Effector memory CD4-positive, alpha-beta T cell (primary cell): ENCODE results near the gene NXNL1.
"Not testable (repeated sequence)": the region's sequence is repeated elsewhere in the genome, so short reads cannot be mapped to it uniquely, and the experiment has no call there.

Source experiments
- DNase-seq, 3 donors: peaks; one replicate each; pipeline ENCODE4 v3.0.0-alpha.2; 2020
- H3K27ac ChIP-seq: 2 replicates; pipeline ENCODE4 v1.7.0; 2013; ENCODE audit warnings: mild to moderate bottlenecking, low read length, moderate library complexity; ENCODE audit not compliant: insufficient read depth, poor library complexity, severe bottlenecking
- H3K27me3 ChIP-seq: replicated peaks from 2 replicates; pipeline ENCODE4 v1.7.0; 2013; ENCODE audit warnings: mild to moderate bottlenecking, low read length; ENCODE audit not compliant: insufficient read depth, control insufficient read depth, poor library complexity, severe bottlenecking
- H3K36me3 ChIP-seq: 2 replicates; pipeline ENCODE4 v1.7.0; 2013; ENCODE audit warnings: mild to moderate bottlenecking, low read length, moderate library complexity; ENCODE audit not compliant: control insufficient read depth, insufficient read depth
- H3K4me1 ChIP-seq: 2 replicates; pipeline ENCODE4 v1.7.0; 2013; ENCODE audit warnings: low read length, mild to moderate bottlenecking; ENCODE audit not compliant: control insufficient read depth, insufficient read depth, poor library complexity, severe bottlenecking
- H3K4me3 ChIP-seq: 2 replicates; pipeline ENCODE4 v1.7.0; 2013; ENCODE audit warnings: low read length, low read depth, mild to moderate bottlenecking; ENCODE audit not compliant: insufficient read depth, poor library complexity, severe bottlenecking
- H3K9me3 ChIP-seq: 2 replicates; pipeline ENCODE4 v1.7.0; 2013; ENCODE audit warnings: mild to moderate bottlenecking, low read length, moderate library complexity; ENCODE audit not compliant: control insufficient read depth
- total RNA-seq, 3 donors: gene quantifications; one replicate each; lab custom pipeline; 2026; lab: John Stamatoyannopoulos, UW

The NXNL1 gene, protein sequence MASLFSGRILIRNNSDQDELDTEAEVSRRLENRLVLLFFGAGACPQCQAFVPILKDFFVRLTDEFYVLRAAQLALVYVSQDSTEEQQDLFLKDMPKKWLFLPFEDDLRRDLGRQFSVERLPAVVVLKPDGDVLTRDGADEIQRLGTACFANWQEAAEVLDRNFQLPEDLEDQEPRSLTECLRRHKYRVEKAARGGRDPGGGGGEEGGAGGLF
- total RNA-seq: 0 reads per million in 3 donors

GRCh38 chr19:17460372-17461230 is at the start of gene NXNL1:
TSS of gene NXNL1 (minus strand) at chr19:17460926. CDS start at chr19:17460869, 57 bp downstream.
- DNase-seq: no peak
- no peak within 1 kb of the TSS for H3K4me3 ChIP-seq
- H3K36me3 ChIP-seq: no peaks in the 10 kb centered on the region
- no peak within 1 kb of the TSS for H3K27ac ChIP-seq
- peaks cover 10% of the 10 kb centered on the region for H3K27me3 ChIP-seq
- H3K9me3 ChIP-seq: no peaks in the 10 kb centered on the region
- no peaks in the 10 kb centered on the region for H3K4me1 ChIP-seq

DNA sequence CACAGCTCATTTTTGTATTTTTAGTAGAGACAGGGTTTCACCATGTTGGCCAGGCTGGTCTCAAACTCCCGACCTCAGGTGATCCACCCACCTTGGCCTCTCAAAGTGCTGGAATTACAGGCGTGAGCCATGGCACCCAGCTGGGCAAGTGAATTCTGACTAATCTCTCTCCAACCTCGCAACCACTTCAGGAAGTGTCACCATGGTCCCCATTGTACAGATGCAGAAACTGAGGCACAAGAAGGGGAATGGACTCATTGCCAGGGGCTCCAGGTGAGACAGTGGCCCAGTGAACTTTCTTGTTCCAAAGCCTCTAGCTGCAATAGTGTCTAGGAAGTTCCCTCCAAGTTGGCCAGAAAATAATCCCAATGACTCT is 47.8 kb upstream of the NXNL1 start:
- DNase-seq, H3K9me3 ChIP-seq, H3K4me3 ChIP-seq, H3K36me3 ChIP-seq, H3K27me3 ChIP-seq, H3K27ac ChIP-seq: not testable (repeated sequence)
- H3K4me1 ChIP-seq: peaks cover 16% of the 10 kb centered on the region

GRCh38 chr19:17506745-17507144 is 46.0 kb upstream of the NXNL1 start:
- Histone ChIP-seq H3K4me3 (no peak overlapping the region), H3K27me3 (no peaks in the 10 kb centered on the region), H3K4me1 (peaks cover 9% of the 10 kb centered on the region), H3K9me3 (no peaks in the 10 kb centered on the region), H3K36me3 (no peaks in the 10 kb centered on the region), H3K27ac (no peak overlapping the region)
- DNase-seq: no peak

DNA sequence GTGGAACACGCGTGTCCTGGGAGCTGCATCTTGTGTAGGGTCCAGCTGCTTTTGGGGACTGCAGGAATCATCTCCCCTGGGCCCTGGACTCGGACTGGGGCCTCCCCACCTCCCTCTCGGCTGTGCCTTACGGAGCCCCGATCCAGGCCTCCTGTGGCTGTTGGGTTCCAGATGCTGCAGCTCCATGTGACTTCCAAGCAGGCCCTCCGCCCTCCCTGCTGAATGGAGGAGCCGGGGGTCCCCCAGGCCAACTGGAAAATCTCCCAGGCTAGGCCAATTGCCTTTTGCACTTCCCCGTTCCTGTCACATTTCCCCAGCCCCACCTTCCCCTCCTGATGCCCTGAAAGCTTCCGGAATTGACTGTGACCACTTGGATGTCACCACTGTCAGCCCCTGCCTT is 44.5 kb upstream of the NXNL1 start:
- Histone ChIP-seq H3K27ac (no peak overlapping the region), H3K36me3 (no peaks in the 10 kb centered on the region), H3K27me3 (no peaks in the 10 kb centered on the region), H3K4me1 (peaks cover 3% of the 10 kb centered on the region), H3K4me3 (no peak overlapping the region), H3K9me3 (no peaks in the 10 kb centered on the region)
- no peak for DNase-seq

DNA sequence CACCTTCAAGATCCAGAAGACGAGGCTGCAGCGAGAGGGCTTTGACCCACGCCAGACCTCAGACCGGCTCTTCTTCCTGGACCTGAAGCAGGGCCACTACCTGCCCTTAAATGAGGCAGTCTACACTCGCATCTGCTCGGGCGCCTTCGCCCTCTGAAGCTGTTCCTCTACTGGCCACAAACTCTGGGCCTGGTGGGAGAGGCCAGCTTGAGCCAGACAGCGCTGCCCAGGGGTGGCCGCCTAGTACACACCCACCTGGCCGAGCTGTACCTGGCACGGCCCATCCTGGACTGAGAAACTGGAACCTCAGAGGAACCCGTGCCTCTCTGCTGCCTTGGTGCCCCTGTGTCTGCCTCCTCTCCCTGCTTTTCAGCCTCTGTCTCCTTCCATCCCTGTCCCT is 43.7 kb upstream of the NXNL1 start:
- H3K27ac ChIP-seq: no peak overlapping the region
- H3K36me3 ChIP-seq: no peaks in the 10 kb centered on the region
- no peaks in the 10 kb centered on the region for H3K27me3 ChIP-seq
- H3K4me3 ChIP-seq: no peak overlapping the region
- DNase-seq: no peak
- H3K9me3 ChIP-seq: no peaks in the 10 kb centered on the region
- no peaks in the 10 kb centered on the region for H3K4me1 ChIP-seq

DNA sequence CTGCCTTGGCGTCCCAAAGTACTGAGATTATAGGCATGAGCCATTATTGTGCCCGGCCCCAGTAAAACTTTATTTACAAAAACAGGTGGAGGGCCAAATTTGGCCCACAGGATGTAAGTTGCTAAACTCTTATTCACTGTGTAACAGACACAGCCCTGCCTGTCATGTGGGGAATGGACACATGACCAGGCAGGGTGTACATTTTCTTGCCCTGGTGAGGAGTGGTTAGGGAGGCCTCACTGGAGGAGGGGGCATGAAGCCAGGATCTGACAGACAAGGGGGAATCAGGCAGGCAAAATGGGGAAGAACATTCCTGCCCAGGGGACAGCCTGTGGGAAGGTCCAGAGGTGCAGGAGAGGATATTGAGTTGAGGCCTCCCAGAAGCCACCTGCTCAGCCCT is 43.3 kb upstream of the NXNL1 start:
- Histone ChIP-seq H3K9me3 (no peaks in the 10 kb centered on the region), H3K27me3 (no peaks in the 10 kb centered on the region), H3K27ac (no peak overlapping the region), H3K4me3 (no peak overlapping the region), H3K4me1 (no peaks in the 10 kb centered on the region), H3K36me3 (no peaks in the 10 kb centered on the region)
- DNase-seq: no peak

DNA sequence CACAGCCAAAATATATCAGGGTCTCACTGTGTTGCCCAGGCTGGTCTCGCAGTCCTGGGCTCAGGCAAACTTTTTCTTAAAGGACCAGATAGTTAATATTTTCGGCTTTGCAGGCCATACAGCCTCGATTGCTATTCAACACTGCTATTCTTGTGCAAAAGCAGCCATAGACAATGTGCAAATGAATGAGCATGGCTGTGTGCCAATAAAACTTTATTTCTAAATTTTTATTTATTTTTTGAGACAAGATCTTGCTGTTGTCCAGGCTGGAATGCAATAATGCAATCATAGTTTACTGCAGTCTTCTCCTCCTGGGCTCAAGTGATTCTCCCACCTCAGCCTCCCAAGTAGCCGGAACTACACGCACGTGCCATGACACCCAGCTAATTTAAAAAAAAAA is 42.5 kb upstream of the NXNL1 start:
- no peaks in the 10 kb centered on the region for H3K9me3 ChIP-seq
- H3K27me3 ChIP-seq: no peaks in the 10 kb centered on the region
- no peaks in the 10 kb centered on the region for H3K36me3 ChIP-seq
- H3K4me1 ChIP-seq: no peaks in the 10 kb centered on the region
- no peak overlapping the region for H3K27ac ChIP-seq
- no peak for DNase-seq
- H3K4me3 ChIP-seq: no peak overlapping the region

GRCh38 chr19:17500447-17501198 is 39.9 kb upstream of the NXNL1 start:
- no peak overlapping the region for H3K27ac ChIP-seq
- no peaks in the 10 kb centered on the region for H3K27me3 ChIP-seq
- no peak overlapping the region for H3K4me3 ChIP-seq
- H3K9me3 ChIP-seq: no peaks in the 10 kb centered on the region
- peaks cover 7% of the 10 kb centered on the region for H3K4me1 ChIP-seq
- H3K36me3 ChIP-seq: no peaks in the 10 kb centered on the region
- no peak for DNase-seq

DNA sequence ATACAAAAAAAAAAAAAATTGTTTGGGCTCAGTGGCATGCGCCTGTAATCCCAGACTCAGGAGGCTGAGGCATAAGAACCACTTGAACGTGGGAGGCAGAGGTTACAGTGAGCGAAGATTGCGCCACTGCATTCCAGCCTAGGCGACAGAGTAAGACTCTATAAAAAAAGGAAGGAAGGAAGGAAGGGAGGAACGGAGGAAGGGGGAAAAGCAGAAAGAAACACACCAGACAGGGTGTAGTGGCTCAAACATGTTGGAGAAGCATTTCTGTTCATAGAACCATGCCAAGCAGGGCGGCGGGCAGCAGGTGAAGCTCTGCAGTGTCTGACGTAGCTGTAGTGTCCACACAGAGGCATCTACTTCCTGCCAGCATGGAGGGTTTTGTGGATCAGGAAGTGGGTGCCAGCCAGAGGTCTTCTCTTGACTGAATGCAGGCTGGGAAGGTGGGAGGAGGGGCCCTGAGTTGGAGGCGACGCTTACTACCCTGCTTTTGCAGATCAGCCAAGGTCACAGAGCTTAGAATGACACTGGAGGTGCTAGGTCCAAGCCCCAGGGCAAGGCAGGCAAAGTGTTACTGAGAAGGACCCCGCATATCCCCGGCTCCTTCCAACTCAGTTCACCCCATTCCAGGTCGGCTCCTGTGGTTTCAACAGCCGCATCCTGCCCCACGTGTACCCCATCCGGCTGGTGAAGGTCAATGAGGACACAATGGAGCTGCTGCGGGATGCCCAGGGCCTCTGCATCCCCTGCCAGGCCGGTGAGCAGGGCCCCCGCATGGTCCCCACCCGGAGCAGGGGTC is 39.1 kb upstream of the NXNL1 start:
- H3K27ac ChIP-seq: no peak overlapping the region
- no peak for DNase-seq
- no peaks in the 10 kb centered on the region for H3K27me3 ChIP-seq
- H3K36me3 ChIP-seq: no peaks in the 10 kb centered on the region
- H3K9me3 ChIP-seq: no peaks in the 10 kb centered on the region
- H3K4me3 ChIP-seq: no peak overlapping the region
- H3K4me1 ChIP-seq: peaks cover 7% of the 10 kb centered on the region
